GM03348 (cell line): ENCODE results near the gene TMEM61.
A peak's percentile ranks its signal among the peaks of the same experiment; 100 is the strongest.

Experiments
- DNase-seq: peaks from one replicate; pipeline ENCODE4 v3.0.0; 2012; ENCODE audit warnings: low spot score

Gene TMEM61

GRCh38 chr1:55039342-55040082 lies 59.1 kb downstream of the TMEM61 start, which contains the start of gene PCSK9:
PCSK9 (plus strand) TSS chr1:55039548; CDS start chr1:55039838, 290 bp downstream.
- DNase-seq, result peak; percentile 64

GRCh38 chr1:55040083-55040932 lies 59.9 kb downstream of the TMEM61 start:
- peak; percentile 44 for DNase-seq

DNA sequence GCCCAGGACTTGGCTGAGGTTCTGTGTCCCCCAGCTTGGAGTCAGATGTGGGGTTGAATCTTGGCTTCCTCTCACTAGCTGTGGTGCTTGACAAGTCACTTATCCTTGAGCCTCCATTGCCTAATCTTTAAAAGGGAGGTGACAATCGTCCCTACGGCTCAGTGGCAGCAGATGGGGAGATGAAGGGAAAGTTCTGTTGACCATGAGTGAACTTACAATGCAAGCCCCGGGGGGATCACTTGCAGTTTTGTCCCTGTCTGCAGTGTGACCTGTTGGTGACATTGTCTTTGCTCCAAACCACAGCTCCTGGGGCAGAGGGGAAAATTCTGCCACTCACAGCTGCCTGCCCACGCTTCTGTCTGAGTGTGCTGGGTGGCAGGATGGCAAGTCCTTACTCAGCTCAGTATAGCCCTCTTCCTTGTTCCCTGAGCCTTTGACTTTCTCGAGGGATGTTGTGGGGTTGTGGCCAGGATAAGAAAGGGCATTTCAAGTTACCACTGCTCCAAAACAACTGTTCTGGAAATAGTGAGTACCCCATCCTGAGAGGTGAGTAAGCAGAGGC lies 60.6 kb downstream of the TMEM61 start:
- no peak for DNase-seq

- no peak for DNase-seq
Measured at GRCh38 chr1:55041613-55042012, 61.2 kb downstream of the TMEM61 start.
